Activated CD8-positive, alpha-beta memory T cell treated with anti-CD3 and anti-CD28 coated beads, Interleukin-2, amount 50 U/mL, for 48 hours (primary cell): Measurements from ENCODE around the gene GPR176.
"Not testable (repeated sequence)": the region's sequence is repeated elsewhere in the genome, so short reads cannot be mapped to it uniquely, and the experiment has no call there.

ENCODE experiments used
- DNase-seq: peaks from one replicate; pipeline ENCODE4 v3.0.0-alpha.2; 2020

The GPR176 gene

DNA sequence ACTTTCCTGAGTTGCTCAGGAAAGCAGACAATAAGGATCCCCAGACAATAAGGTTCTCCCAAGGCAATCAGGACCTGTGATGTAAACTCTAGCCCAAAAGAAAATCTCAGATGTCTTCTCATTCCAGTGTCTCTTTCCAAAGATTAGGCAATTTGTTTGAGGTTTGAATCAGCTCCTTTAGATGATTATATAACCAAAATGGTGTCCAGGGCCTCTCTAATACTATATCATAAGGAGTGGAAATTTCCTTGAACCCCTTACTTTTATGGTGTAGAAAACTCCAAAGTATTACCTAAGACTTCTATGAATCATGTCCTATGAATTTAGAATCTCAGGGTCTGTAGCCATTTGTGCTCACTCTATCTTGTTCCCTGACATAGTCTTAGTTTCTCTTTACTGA, 65.9 kb downstream of the GPR176 start:
- no peak for DNase-seq

DNA sequence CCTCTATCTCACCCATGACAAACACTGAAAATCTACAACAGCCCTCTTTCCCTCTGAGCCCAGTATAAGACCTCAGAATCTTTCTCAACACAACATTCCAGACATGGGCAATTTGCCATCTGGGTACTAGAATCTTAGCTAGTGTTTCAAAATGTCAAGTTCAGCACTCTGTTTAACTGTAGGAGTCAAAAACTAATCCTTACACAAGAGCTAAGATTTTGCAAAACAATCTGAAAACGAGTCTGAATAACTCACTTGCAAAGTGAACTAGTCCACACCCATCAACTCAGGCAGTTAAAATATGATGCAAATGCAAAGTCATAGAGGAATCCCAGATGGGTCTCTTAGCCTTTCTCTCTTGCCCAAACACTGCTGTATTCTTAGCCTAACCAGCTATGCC, 67.8 kb downstream of the GPR176 start:
- DNase-seq: no peak

DNA sequence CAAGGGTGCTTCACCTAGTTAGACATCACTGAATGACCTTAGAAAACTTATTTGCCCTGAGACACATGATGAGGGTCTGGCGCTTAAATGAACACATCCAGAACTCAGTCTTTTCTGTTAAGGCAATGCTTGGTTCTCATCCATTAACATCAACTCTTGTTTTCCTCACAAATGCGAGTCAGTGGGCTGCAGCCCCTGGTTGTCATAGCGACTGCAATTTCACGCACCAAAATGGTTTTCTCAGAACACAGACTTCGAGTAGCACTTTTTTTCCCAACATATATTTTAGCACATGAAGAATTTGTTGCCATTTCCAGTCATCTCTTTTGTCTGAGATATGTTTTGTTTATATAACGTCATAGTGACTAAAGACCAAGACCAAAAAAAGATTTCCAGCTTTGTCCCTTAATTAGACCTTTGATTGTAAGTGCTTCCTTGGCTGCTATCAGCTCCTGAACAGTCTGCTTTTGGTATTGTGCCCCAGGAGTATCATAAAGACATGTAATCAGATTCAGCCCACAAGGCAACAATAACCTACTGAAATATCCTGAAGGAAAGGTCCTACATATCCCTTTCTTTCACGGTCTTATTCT, 68.5 kb downstream of the GPR176 start:
- no peak for DNase-seq

DNA sequence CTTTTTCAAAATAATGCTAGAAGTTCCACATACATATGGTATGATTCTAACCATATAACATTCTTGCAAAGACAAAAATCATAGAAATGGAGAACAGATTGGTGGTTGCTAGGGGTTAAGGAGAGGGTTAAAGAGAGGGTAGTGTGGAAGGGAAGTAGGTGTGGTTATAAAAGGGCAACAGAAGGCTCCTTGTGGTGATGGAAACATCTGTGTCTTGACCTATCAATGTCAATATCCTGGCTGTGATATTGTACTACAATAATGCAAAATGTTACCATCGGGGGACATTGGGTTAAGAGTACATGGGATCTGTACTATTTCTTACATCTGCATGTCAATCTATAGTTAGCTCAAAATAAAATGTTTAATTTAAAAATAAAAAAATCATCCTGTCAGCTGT, 69.6 kb downstream of the GPR176 start:
- DNase-seq: no peak

DNA sequence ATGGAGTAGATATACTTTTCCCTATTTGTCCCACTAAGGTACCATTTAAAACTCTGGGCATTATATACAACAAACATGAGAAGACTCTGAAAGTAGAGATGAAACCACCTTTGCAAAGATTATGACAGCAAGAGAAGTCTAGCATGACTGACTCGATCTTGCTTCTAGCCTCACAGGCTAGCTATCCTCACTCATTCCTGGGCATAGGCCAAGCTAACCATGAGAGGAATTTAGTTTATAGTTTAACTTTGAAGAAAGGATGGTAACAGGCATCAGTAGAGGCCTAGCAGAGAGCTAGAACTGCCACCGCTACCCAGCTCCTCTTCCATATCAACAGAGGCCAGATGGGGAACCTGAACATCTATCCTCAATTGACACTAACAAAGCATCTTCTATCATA, 74.0 kb downstream of the GPR176 start:
- DNase-seq: no peak

DNA sequence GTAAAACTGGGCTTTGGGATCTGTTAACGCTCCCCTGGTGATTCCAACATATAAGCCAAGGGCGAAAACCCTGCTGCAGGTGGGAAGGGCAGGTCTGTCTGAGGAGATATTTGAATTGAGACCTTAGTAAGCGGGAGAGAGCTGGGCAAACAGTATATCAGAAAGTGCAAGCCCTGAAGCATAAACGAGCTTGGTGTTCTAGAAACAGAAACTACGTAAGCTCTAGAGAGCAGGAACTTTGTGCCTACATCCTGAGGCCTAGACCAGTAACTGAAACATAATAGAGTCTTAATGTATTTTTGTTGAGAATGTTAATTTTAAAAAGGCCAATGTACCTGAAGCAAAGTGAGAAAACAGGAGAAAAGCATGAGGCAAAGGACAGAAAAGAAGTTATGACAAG, 74.5 kb downstream of the GPR176 start:
- DNase-seq: no peak

DNA sequence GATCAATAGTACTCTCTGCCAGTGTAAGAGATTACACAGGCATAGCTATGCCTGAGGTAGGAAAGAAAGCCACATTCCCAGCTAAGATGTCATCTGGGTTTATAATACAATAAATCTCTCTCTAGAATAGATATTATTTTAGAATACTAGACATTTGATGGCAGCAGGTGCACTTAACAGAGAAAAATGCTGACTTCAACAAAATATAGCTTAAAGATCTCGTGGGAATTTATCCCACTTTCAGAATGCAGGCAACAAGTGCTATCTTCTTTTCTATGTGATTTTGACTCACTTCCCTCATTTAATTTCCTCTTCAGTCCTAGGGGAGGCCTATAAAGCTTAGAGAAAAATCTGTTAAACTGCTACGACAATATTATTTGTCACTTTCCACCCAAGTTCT, 76.5 kb downstream of the GPR176 start:
- DNase-seq: no peak

DNA sequence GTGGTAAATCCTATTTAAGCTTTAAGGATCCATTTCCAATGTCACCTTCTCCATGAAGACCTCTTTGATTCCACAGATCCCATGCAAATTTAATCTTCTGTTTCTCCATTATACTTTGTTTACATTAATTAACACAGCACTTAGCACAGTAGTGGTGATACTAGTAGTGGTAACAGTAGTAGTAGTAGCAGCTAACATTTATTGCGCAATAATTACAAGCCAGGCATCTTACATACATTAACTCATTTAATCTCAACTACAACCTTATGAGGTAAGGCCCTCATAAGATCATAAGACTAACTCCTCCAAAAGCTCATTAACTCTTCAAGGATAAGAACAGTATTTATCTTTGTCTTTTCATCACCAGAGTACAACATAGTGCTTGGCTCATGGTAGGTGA, 82.6 kb downstream of the GPR176 start:
- no peak for DNase-seq

DNA sequence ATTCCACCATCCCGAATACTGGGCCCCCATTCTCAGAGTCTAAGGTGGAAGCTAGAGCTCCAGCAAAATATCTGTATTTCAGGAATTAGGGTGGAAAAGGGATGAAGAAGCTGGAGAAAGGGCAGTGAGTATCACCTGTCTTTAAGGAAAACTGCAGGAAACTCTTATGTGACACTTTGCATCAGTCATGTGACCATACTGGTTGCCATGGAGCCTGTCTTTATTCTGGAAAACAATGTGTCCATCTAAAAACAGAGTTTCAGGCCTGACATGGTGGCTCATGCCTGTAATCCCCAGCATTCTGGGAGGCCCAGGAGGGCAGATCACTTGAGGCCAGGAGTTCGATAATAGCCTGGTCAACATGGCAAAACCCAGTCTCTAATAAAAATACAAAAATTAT, 84.5 kb downstream of the GPR176 start:
- DNase-seq: no peak

DNA sequence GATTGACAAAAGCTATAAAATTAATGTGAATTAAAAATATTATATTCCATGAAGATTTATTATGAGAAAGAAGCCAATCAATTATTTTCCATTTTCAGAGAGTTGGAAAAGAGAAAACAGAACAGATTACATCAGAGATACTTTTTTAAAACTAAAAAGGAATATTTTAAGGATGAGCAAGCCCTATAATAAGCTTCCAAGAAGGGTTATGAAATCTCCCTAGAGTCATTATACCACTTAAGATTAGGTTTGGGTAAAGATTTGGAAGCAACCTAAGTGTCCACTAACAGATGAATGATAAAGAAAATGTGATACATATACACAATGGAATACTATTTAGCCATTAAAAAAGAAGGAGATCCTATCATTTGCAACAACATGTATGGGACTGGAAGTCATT, 85.8 kb downstream of the GPR176 start:
- DNase-seq: no peak

DNA sequence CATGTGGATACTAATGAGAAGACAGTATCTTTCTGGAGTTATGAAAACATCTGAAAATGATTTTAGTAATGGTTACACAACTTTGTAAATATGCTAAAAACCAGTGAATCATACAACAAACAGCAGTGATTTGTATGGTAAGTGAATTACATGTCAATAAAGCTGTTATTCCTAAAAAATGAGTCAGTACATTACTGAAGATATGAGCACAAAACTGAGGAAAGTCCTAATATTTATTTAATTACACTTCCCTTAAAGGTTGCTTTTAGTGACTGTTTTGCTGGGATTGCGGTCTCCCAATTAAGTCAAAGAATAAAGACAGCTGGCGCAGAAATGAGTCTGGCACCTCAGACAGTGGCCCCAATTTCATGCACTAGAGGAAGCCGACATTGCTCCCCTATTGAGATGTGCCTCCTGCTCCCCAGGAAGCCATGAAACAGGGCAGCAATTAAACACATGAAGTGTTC, 86.5 kb downstream of the GPR176 start:
- no peak for DNase-seq

DNA sequence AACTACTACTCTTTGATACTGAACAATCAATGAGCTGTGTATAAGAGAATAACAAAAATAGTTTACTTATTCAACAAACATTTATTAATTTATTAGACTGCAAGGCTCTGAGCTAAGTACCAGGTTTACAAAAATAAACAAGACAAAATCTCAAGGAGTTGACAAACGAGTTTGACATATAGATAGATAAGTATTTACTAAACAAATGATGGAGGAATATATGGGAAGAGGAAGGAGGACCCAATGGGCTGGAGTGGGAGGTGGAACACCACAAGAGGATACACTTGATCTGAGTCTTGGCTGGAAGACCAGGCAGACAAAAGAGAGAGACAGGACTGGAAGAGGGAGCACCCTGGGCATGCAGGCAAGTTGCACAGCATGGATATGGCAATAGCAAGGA, 89.9 kb downstream of the GPR176 start:
- DNase-seq: no peak

DNA sequence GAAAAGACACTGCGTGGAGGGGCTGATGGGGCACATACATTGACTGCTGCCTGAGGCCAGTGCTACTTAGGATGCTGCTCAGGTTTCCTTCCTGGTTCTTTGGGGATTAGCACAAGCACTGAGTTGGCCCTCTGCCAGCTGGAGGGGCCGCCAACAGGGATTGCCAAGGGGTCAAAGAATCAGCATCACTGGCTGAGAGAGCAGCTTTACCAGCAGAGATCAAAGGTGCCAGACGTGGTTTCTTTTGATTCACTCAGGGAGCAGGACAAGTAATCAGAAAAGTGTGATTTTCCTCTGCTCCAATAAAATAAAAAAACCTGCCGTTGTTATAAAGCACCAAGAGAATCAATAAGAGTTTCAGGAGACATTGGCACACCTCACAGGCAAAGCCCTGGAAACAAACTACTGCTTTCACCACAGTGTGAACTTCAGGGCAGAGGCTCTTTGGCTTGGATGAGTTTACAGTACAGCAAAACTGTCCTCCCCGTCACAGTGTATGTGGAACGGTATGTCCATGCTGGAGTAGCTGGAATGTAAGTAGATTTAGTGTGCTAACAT, 91.6 kb downstream of the GPR176 start:
- DNase-seq: no peak

DNA sequence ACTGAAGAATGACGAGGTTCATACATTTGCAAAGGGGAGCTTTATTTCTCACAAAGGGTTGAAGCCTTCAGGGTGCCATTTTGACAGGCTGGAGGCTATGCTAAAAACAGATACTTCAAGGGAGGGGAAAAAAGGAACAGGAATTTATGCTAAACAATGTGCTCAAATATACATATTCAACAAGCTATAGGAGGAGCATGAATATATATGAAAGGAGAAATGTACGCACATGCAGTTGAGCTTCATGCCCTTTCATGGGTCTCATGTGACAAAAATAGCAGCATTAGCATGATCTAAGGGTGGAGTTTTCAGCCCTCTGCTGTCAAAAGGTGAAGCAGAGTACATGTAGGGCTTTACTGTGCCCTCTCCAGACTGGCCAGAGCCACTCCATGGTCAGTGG, 93.1 kb downstream of the GPR176 start:
- DNase-seq: no peak

DNA sequence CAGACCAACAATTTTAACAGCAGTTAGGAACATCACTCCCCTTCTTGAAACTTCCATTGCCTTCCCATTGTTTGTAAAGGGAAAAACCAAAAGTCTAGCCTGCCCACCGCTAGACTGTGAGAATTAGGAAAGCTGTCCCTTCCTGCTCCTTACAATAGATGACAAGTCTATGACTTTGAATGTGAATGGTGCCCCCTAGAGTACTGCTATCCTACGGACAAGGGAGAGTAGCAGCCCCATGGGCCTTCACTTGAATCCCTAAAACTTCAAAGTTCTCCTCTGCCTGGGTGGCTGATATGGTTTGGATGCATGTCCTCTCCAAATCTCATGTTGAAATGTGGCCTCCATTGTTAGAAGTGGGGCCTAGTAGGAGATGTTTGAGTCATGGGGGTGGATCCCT, 96.4 kb downstream of the GPR176 start:
- no peak for DNase-seq

DNA sequence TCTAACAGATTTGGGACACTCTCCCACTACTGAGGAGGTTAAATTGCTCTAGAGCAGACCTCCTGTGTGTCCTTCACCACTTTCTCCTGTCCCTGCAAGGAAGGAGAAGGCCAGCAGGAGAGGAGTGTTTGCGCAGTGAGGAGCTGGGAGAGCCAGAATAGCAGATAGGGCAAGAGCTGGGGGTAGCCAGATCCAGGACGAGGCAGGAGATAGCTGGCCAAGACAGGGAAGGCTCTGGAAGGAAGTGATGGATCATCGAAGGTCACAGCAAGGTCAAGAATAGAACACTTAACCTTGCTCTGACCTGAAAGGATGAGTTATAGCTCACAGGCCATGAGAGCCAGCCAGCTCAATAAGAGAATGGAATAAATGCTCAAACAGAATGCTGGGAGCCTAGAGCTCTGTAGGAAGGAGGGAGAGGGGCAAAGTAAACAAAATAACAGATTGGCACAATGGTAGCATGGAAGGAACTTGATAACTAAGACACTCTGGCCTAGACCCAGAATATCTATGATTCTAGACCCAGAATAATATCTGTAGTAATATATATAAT, 99.9 kb downstream of the GPR176 start:
- DNase-seq: no peak

DNA sequence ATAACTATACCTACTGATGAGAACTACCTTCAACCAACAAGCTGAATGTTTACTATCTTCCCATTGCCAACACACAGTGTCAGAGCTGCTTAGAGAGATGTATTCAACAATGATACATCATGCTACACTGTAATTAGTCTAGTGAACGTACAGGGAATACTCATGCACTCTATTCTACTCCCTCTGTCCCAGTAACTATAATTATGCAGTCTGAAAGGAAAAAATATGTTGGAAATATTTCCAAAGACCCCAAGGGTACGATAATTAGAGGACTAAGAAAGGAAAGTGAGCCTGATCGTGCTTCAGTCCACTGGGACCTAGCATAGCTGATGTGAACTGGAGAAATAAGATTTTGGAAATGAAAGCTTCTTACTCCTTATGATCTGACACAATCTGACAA, 100.5 kb downstream of the GPR176 start:
- DNase-seq: no peak

DNA sequence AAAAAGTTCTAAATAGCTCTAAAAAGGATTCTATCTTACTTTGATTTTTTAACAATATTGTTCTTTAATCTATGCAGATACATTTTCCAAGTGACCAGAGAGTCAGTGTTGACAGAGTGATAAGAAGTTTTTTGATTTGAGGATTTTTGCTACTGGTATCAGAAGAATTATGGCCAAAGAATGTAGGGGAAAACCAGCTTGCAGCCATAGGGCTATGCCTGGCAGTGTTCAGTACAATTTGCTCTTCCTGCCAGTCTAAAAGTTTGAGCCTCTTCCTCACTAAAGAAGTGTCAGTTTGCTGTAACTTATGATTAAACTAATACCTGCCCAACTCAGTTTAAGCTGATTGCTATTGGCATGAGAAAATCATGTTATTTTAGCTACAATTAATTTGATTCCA, 102.2 kb downstream of the GPR176 start:
- no peak for DNase-seq

DNA sequence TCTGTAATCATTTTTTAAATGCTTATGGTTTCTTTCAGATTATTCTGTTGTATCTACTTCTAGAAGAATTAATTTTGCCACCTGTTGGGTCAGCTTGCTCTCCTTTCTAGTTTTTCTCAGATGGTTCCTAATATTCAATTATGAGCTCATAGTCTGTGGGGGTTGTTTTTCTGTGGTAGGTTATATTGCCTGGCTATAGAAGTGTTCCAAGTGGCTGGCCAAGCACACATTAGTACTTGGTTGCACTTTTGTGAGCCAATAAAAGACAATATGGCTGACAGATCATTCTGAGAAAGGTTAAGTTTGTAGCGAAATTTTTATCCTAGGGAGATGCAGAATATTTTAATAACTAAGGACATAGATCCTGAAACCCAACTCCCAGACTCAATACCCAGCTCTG, 105.6 kb downstream of the GPR176 start:
- DNase-seq: no peak

DNA sequence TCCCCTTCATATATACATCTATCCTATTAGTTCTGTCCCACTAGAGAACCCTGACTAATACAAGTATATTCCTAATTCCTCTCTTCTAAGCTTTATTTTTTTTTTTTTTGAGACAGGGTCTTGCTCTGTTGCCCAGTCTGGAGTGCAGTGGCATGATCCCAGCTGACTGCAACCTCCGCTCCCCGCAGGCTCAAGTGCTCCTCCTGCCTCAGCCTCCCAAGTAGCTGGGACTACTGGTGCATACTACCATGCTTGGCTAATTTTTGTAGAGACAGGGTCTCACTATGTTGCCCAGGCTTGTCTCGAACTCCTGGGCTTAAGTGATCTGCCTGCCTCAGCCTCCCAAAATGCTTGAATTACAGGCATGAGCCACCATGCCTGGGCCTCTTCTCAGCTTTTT, 107.4 kb downstream of the GPR176 start:
- DNase-seq: not testable (repeated sequence)

DNA sequence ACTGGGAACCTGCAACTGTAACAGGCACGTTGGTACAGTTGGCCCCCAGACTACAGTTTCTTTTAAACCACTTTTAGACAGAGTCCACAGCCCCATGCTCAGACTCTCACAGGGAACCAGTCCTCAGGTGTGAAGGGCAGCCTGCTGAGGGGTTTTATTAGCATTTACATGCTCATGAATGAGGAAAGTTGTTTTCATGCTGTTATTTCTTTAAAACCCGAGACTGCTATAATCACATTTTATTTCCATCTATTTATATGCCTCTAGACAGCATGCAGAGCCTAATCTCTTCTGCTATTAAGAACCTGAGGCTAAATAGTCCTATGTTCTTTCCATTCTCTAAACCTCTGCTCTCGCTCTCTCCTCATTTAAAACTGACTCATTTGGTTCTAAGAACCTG, 111.2 kb downstream of the GPR176 start:
- DNase-seq: no peak

DNA sequence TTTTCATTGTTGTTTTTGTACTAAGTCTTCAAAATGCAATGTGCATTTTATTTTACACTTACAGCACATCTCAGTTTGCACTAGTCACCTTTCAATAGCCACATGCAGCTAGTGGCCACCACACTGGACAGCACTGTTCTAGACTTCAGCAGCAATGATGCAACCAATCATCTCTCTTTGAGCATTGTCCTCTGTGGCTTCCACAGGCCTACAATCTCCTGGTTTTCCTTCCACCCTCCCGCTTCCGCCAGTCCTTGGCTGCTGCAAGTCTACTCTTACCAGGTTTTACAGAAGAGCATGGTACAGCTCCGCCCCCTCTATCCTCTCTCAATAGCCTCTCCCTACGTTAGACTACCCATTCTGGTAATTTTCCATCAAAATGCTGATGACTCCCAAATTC, 112.3 kb downstream of the GPR176 start:
- DNase-seq: no peak

DNA sequence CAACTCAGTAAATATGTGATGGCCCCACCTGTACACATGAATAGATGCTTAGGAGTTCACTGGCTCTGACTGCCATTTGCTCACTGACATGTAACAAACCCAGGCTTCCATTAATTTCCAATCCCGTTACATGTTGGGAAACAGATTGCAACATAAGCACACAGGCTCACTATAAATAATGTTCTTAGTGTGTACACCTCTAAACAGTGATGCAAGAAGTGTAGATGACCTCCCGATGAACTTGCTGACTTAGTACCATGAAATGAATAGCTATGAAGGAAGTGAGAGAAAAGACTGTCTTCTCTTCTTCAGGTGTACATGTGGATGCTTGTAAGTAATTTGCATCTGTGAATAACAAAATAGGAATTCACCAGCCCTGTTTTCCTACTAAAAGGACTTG, 116.0 kb downstream of the GPR176 start:
- DNase-seq: no peak

DNA sequence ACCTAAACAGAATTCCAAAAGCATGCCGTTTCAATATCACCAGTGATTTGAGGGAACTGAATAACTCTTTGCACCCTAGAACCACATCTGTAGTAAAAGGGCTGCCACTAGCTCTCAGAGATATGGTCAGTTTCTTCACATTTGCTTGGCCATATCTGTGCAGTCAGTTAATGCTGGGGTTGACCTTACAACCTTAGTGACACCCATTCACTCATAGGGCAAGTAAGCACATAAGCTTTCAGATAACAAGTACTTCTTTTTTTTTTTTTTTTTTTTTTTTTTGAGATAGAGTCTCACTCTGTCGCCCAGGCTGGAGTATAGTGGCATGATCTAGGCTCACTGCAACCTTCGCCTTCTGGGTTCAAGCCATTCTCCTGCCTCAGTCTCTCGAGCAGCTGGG, 117.0 kb downstream of the GPR176 start:
- DNase-seq: no peak

DNA sequence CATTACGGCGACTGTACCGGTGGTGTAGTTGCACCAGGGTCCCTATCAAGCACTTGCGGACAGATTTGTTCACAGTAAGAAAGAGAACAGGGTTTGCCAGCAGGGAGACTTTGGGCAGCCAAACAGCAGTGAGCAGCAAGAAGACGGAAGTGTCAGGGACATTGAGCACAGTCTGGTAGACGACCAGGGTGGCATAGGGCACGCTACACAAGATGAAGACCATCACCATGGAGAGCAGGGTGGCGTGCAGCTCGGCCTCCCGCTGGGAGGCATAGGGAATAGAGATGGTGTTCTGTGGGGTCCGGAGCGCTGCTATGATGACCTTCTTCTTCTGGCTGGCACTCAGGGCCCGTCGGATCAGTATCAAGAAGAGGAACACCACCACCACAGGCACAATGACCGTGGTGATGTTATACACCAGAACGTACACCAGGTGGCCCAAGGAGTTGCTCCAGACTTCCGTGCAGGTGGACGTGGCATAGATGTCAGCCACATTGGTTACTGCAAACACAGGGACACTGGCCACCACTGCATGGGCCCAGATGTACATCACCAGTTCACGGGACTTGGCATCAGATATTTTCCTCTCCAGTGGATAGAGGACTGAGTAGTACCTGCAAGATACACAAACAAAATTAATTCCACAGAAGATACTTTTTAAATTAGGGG, 118.3 kb downstream of the GPR176 start:
- peak; percentile 57 for DNase-seq
